H1 (cell line): ENCODE data around the gene HCK. TPM values are rescaled to one million over a fixed set of nuclear protein-coding genes. Genes with fewer than 3 reads are reported as not detected.

Experiments used
- polyA plus RNA-seq, 7 experiments: library from polyadenylated mRNA; depleted of rRNA in 3 of 7; stranded (reverse) in 5 of 7; unstranded in 2 of 7; fragments of >200 nt in 5 of 7; fragments of 200-250 nt in 2 of 7; gene quantifications; 1 replicate in 5 of 7; 2 replicates in 1 of 7; 4 replicates in 1 of 7; pipeline versions ENCODE4 v1.2.1 to v1.2.3, GENCODE V29; 2011 to 2013; ENCODE audit warnings: missing spikeins in 2 of 7, mixed read lengths in 2 of 7
- total RNA-seq: library from RNA; stranded (reverse); fragmentation: NEBNext Ultra II Directional; extraction: Animal tissue kit (Norgen Biotek cat#: 25700); gene quantifications from 2 replicates; pipeline ENCODE4 v1.2.1, GENCODE V29; 2021
- TF ChIP-seq, protein P1 (sequence below): IDR thresholded peaks from 2 replicates; pipeline ENCODE4 v1.6.1; 2012; ENCODE audit warnings: inconsistent platforms
- TF ChIP-seq, protein P2 (sequence below): IDR thresholded peaks from 2 replicates; pipeline ENCODE4 v1.6.1; 2011; ENCODE audit warnings: low read depth, mild to moderate bottlenecking, low read length; ENCODE audit not compliant: insufficient read depth

Gene HCK
- total and polyA plus RNA-seq, 2 of the 8 experiments (the other 6 are each of a cell fraction or from before 2014, with no cell fraction given): 0.37 to 4.3 TPM

DNA sequence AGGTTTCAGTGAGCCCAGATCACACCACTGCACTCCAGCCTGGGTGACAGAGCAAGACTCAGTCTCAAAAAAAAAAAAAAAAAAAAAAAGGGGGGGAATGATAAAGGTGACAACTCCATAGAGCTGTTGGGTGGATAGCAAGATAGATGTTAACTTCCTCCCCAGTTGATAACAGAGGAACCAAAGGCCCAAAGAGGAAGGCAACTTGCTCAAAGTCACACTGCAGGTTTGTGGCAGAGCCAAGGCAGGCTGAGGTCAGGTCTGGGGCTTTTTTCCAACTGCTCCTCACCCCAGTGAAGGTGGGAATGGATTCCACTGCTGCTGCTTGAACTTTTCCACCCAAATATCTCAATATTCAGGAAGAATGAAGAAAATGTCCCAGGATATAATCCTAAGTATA lies 26.7 kb downstream of the HCK start (continued):
- TF ChIP-seq, protein P1, sequence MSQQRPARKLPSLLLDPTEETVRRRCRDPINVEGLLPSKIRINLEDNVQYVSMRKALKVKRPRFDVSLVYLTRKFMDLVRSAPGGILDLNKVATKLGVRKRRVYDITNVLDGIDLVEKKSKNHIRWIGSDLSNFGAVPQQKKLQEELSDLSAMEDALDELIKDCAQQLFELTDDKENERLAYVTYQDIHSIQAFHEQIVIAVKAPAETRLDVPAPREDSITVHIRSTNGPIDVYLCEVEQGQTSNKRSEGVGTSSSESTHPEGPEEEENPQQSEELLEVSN: no peak
- TF ChIP-seq, protein P2, sequence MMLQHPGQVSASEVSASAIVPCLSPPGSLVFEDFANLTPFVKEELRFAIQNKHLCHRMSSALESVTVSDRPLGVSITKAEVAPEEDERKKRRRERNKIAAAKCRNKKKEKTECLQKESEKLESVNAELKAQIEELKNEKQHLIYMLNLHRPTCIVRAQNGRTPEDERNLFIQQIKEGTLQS: no peak
- TF ChIP-seq, all 59 proteins: peak for 0
